GM20000 (cell line): ENCODE measurements around the gene C10orf143.

Experiments
- DNase-seq: peaks from one replicate; pipeline ENCODE4 v3.0.0; 2012; ENCODE audit warnings: low spot score
- CTCF ChIP-seq: IDR thresholded peaks from 2 replicates; pipeline ENCODE4 v1.5.1; 2012; ENCODE audit warnings: mild to moderate bottlenecking, control low read depth; ENCODE audit errors: extremely low read depth, missing control alignments

C10orf143 gene

GRCh38 chr10:130040351-130040750 lies 70.3 kb downstream of the C10orf143 start:
- DNase-seq = no peak

GRCh38 chr10:130039141-130039540 lies 71.5 kb downstream of the C10orf143 start:
- no peak for DNase-seq
- no peak for TF ChIP-seq CTCF

More at GRCh38 chr10:130040351-130040750, 70.3 kb downstream of the C10orf143 start:
- TF ChIP-seq CTCF = no peak

- no peak for DNase-seq
- no peak for TF ChIP-seq CTCF
These were observed 72.0 kb downstream of the C10orf143 start for GRCh38 chr10:130038611-130039109.

- no peak for DNase-seq
- no peak for TF ChIP-seq CTCF
These were observed 72.5 kb downstream of the C10orf143 start for GRCh38 chr10:130038019-130038555.

- DNase-seq = no peak
- TF ChIP-seq CTCF = no peak
These were observed 73.4 kb downstream of the C10orf143 start for GRCh38 chr10:130037169-130037661.

GRCh38 chr10:130036296-130037065 lies 74.1 kb downstream of the C10orf143 start:
- no peak for TF ChIP-seq CTCF
- DNase-seq = no peak

- no peak for DNase-seq
- TF ChIP-seq CTCF = no peak
These were observed 81.4 kb downstream of the C10orf143 start for GRCh38 chr10:130029209-130029608.
